Measurements from ENCODE around the gene CD79B.

- TF ChIP-seq CHD2 (IDR thresholded peaks at IDR 0.05; ENCODE audit: low read depth, low read length) (no peak), CBX2 (IDR thresholded peaks at IDR 0.05; ENCODE audit: insufficient read depth, low read length, poor library complexity, severe bottlenecking) (no peak), HDAC2 (IDR thresholded peaks at IDR 0.05) (no peak), MCM3 (IDR thresholded peaks at IDR 0.05) (no peak), NKRF (IDR thresholded peaks at IDR 0.05; ENCODE audit: borderline replicate concordance) (no peak), RB1 (IDR thresholded peaks at IDR 0.05; ENCODE audit: low read depth) (no peak), RBM14 (IDR thresholded peaks at IDR 0.05; ENCODE audit: borderline replicate concordance, insufficient read depth, low read depth, low read length) (no peak), ZNF174 (CRISPR knock-in tag; IDR thresholded peaks at IDR 0.05) (no peak), EP300 (IDR thresholded peaks at IDR 0.05; ENCODE audit: low read length) (no peak), MAZ (CRISPR knock-in tag; conservative IDR thresholded peaks at IDR 0.05 in 1 of 2, IDR thresholded peaks at IDR 0.05 in 1 of 2) (no peak), EZH2 (IDR thresholded peaks at IDR 0.05; ENCODE audit: borderline replicate concordance, low read depth, low read length) (no peak), CTCF (IDR thresholded peaks at IDR 0.05 in 2 of 3, conservative IDR thresholded peaks at IDR 0.05 in 1 of 3; ENCODE audit: insufficient read depth in 2 of 3, low read depth in 1 of 3, low read length in 3 of 3) (no peak)
Measured at GRCh38 chr17:63929860-63930766, 2.0 kb downstream of the CD79B start.
